COR-L47 (cell line): ENCODE measurements around the gene GNB5.

Experiments used
- DNase-seq: peaks from one replicate; lab custom pipeline; 2025; lab: John Stamatoyannopoulos, UW

The GNB5 gene

DNA sequence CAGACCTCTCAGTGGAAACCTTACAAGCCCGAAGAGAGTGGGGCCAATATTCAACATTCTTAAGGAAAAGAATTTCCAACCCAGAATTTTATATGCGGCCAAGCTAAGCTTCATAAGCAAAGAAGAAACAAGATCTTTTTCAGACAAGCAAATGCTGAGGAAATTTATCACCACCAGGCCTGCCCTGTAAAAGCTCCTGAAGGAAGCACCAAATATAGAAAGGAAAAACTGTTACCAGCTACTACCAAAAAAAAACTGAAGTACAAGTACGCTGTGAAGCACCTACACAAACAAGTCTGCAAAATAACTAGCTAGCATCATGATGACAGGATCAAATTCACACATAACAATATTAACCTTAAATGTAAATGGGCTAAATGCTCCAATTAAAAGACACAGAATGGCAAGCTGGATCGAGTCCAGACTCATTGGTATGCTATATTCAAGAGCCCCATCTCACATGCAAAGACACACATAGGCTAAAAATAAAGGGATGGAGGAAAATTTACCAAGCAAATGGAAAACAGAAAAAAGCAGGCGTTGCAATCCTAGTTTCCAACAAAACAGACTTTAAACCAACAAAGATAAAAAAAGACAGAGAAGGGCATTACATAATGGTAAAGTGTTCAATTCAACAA lies 25.6 kb downstream of the GNB5 start:
- DNase-seq = peak; percentile 46

DNA sequence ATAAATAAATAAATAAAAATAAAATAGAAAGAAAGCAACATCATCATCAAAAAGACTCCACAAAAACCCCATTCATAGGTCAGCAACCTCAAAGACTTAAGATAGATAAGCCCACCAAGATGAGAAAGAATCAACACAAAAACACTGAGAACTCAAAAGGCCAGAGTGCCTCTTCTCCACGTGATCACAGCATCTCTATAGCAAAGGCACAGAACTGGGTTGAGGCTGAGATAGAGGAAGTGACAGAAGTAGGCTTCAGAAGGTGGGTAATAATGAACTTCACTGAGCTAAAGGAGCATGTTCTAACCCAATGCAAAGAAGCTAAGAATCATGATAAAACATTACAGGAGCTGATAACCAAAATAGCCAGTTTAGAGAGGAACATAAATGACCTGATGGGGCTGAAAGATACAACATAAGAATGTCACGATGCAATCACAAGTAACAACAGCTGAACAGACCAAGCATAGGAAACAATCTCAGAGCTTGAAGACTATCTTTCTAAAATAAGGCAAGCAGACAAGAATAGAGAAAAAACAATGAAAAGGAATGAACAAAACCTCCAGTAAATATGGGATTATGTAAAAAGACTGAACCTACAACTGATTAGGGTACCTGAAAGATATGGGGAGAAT lies 26.4 kb downstream of the GNB5 start:
- DNase-seq = no peak

DNA sequence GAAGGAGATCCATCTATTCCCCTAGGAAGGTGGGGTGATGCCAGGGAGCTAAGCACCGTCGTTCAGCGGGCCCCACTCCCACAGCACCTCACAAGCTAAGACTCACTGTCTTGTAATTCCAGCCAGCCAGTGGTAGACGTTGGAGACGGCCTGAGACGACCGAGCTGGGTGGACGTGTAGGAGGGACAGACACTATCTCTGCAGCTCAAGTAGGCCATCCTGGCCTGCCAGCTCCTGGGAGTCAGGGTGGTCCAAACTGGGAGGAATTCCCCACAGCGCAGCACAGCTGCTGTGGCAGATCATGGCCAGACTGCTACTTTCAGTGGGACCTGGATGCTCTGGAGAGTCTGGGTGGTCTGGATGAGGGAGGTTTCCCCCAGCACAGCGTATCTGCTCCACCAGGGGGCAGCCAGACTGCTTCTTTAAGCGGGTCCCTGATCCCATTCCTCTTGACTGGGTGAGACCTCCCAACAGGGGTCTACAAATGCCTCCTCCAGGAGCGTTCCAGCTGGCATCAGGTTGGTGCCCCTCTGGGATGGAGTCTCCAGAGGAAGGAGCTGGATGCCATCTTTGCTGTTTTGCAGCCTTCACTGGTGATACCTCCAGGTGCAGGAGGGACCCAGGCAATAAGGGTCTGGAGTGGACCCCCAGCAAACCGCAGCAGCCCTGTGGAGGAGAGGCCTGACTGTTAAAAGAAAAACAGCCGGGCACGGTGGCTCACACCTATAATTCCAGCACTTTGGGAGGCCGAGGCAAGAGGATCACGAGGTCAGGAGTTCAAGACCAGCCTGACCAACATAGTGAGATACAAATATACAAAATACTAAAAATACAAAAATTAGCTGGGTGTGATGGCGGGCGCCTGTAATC lies 27.6 kb downstream of the GNB5 start:
- DNase-seq = no peak

DNA sequence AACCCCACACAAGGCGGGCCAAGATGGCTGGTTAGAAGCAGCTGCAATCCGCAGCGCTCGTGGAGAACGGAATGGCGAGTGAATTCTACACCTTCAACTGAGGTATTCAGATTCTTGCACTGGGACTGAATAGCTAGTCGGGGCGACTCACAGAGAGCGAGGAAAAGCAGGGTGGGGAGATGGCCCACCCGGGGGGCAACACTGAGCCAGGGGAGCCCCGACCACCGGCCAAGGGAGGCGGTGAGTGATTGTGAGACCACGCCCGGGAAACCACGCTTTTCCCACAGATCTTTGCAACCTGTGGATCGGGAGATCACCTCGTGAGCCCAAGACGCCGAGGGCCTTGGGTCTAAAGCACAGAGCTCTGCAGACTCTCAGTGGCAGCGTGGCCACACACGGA lies 28.3 kb downstream of the GNB5 start:
- DNase-seq = no peak

DNA sequence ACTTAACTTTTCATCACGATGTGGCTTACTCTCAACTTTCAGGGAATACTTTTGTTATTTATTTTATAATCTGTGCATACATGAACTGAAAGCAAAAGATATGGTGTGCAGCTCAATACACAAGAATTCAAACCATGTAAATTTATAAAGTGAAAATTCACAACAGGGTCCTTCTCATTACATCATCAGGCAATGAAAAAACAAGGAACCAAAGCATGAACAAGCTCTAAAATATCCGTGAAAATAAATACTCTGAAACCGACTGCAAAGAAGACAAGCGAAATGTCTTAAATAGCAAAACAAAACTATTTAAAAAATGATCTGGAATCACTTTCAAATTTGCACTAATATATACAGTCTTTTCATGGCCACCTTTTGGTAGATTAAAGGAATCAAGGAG lies 28.9 kb downstream of the GNB5 start:
- no peak for DNase-seq

DNA sequence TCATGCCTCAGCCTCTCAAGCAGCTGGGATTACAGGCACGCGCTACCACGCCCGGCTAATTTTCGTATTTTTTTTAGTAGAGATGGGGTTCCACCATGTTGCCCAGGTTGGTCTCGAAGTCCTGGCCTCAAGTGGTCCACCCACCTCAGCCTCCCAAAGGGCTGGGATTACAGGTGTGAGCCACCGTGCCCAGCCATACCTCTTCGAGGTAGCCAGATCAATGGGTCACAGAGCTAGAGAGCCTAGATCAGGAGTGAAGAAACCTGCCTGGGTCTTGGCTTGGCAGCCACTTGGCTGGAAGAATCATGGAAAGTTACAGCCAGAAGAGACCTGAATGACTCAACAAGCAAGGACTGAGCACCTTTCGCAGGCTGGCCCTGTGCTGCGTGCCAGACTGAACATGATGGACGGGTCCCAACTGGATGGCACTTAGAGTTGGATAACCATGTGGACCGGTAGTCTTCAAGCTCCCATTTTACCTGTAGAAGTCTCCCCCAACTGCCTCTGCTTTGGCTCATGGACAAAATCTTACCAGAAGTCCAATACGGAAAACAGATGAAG lies 29.7 kb downstream of the GNB5 start:
- no peak for DNase-seq

DNA sequence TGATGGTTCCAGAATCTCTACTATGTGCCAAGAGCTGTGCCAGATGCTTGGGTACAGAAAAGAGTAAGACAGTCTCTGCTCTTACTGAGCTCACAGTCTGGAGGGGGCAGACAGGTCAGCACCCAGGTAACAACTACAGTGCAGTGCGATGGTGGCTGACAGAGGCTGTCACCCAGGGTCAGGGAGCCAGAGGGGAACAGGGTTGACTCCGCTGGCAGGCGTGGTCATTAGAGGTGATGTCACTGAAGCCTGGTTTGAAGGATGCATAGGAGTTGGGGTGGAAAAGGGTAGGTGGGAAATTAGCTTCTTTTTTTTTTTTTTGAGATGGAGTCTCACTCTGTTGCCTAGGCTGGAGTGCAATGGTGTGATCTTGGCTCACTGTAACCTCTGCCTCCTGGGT lies 31.5 kb downstream of the GNB5 start:
- no peak for DNase-seq

DNA sequence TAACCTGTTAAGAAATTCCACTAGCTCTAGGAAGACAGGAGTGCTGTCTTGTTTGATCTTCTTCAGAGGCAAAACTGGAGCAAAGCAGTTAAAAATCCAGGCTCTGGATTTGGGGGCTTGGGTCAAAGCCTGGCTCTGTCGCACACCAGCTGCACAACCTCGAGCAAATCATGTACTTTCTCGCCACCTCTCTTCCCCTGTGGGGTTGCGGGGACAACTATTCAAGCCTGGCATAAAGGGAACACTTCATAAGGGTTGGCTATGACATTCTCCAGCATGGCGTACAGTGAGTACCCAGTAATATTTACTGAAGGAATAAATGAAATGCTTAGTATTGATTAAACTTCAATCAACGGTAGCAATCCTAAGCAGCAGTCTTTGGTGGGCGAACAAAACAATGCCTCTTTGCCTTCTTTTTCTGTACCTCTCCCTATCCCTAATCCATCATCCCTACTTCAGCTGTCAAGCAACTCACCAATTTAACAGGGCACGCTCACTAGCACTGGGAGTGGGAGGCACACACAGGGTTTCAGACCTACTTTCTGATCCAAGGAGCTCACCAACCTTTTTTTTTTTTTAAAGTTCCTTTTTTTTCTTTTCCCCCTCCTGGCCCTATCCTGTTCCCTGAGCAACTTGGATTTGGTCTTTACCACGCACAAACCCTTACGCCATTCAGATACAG lies 33.0 kb downstream of the GNB5 start:
- DNase-seq = no peak

DNA sequence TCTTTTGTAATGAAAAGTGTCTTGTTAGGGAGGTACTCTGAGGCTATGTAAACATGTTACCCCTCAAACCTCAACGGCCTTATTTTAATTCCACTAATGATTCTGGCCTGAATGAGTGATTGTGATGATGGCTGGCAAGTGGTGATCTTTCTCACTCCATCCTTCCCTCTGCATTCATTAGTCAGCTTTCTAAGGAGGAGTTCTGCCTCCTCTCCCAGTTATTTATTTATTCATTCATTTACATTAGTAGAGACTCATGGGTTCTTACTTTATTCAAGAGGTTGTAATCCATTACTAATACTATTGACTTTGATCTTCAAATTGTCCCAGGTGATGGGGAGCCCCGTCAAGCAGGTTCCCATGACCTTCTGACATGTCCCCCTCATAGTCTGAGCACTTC lies 35.3 kb downstream of the GNB5 start:
- no peak for DNase-seq

DNA sequence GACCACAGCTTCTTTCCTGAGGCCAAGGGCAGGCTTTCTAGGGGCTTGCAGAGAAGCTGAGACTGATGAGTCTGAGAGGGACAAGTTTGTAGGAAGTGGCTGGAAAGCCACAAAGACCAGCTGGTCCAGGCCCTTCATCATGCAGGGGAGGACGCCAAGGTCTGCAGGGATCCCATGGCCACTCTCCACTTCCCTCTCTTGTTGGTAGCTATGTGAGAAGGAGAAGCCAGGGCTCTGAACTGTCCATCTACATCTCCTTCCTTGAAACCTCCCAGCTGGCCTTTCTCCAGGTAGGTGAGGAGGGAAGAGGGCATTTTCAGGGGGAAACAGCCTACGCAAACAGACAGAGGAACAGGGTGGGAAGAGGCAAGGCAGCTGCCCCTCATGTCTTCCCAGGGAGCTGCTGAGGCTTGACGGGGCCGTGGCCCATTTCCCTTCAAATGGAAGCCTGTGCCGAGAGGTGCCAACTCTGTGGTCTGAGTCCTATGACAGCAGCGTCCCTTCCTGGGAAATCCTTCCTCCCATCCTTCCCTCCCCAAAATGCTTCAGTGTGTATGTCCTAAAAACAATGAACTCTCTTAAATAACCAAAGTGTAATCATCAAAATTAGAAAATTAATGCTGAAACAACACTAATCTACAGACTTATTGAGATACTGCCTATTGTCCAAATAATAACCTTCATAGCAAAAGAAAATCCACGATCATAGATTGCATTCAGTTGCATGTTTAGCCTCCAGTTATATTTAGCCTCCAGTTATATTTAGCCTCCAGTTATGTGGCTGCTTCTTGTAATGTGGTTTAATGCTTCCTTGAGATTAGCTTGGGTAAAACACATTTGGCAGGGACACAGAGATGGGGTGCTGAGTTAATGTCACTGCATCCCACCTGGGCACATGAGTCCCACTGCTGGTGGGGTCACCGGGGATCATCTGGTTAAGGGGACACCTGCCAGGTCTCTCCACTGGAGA lies 36.0 kb downstream of the GNB5 start:
- no peak for DNase-seq

DNA sequence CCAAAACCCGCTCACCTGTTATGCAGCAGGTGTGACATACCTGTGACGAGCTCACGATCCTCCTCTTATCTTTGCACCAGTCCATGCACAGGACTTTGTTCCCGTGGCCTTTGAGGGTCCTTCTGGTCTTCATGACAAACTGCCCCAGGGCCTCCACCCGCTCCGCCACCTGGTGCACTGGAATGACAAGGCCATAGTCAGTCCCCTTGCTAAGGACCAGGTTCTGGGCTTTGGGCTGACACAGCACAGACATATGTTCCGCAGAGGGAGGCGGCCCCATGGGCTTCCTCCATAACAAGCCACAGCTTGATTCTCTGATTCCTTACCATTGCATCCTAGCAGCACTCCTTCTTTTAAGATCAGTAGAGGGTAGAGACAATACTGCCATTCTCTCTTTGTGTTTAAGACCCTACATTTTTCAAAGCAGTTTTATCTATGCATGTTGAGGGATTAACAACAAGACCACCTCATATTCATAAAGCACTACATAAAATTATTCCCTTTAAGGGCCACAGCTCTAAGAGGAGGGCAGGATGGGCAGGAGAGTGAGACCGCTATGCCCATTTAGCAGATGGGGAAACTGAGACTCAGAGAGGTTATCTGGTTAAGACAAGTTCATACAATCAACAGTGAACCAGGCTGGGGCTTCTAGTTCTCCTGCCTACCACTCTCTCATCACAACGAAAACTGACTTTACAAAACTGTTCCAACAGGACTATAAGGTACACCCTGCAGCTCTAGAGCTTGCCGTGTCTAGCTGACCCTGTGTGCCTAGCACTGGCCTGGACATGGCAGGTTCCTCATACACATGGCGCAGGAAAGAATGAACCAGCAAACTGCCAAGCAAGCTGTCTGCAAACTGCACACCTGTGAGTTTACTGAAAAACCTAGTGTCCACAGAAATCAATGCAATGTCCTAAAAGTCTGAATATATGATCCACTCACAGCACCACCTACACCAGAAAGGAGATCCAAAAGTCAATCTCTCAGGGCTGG lies 37.0 kb downstream of the GNB5 start:
- no peak for DNase-seq

DNA sequence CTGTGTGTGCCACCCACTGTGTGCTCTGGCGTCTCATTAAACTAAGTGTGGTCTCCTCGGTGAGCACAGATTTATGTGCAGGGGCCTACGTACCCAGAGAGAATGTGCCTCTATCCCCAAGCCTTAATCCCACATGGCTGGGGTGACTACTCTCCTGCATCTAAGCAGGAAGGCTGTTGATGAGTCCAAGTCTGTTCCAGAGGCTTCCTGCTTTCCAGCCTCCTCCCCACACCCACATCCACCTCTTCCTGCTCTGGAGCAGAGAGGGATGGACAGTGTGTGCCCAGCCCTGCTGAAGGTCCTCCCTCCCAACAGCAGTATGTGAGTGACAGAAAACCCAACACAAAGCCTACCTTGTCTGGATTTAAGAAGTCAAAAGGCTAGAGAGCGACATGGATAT lies 39.8 kb downstream of the GNB5 start:
- DNase-seq = no peak

DNA sequence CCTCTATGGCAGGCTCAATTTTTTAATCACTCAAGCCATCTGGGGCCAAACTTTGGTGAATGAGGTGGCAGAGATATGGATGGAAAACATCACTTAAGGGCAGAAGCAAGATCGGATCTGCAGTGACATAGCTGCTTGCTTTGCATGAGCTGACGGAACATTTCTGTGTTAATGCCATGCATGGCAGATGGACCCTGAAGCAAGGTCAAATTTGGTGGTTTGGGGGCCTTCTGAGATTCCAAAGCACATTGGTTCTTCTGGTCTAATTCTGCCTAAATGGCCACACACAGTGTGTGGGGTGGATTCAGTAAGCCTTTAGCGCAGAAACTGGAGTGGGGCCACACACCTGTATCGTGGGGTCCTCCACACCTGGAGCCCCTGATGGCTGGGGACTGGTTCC lies 40.3 kb downstream of the GNB5 start:
- no peak for DNase-seq

DNA sequence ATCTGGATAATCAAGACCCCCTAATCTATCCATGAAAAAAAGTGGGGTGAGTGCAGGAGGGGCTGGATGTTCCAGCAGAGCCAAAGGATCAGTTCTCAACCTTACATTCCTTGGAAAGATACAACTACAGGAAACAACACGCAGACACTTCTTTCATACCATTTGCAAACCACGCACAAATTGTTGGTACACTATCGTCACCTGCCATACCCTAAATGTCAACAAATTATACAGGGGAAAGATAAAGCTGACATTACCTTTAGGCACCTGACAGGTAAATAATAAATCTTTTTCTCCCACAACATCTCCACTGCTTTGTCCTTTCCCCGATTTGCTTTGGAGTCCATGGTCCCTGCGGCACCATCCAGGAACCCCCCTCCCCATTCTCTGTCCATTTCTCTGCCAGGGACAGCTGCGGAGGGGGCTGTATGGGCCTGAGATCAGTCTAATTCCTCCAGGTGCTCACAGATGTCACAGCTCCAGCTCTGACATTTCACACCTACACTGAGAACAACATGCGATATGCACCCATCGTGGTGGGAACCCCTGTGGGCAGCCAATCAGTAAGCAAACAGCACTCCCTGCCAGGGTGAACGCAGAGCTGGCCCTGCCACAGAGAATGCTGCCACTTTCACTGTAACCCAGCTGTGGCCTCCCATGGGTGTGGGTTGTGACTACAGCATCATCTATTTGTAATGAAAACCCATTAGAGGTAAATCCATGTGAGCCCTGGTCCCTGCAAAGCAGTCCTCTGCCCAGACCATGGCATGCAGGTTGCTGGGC lies 41.0 kb downstream of the GNB5 start:
- peak; percentile 50 for DNase-seq

DNA sequence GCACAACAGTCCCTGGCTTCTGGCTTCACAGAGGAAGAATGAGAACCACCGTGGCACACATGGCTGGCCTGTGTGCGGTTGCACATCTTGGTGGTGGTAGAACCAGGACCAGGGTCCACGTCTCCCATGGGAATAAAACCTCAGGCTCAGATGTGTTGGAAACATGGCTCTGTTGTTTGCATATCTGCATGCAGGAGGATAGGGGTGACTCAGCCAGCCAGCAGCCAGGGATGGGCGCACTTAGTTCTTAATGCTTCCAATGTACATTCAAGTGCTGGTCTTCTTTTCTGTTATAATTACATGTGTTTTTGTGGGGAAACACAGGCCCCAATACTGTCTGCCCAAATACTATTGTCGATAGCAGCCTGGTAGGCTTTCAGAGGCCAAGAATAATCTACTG lies 42.8 kb downstream of the GNB5 start:
- DNase-seq = no peak

DNA sequence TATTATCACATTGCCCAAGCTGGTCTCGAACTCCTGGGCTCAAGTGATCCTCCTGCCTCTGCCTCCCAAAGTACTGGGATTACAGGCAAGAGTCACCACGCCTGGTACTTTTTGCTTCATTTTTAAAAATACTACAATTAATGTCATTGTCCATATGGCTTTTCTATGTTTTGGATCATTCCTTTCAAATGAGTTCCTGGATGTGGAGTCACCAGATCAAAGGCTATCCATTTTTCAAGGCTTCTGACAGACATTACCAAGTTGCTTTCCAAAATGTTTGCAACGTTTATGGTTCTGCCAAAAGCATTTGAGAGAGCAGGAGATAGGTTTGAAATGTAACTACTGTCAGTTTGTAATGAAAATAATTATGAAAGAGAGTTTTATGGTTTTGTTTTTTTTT lies 44.4 kb downstream of the GNB5 start:
- DNase-seq = no peak

DNA sequence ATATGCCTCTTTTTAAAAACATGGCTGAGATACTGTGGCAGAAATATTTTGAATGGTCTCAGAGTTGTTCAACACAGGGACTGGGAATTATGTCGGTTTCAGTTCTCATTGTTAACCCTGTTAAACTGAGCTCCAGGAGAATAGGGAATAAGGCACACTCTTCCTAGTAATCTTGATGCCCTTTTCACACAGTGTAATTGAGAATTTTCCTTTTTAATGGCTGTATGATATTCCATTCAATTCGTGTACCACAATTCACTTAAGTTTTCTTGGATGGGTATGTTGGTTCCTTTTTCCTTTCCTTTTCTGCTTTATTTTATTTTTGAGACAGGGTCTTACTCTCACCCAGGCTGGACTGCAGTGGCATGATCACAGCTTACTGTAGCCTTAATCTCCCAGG lies 44.9 kb downstream of the GNB5 start:
- no peak for DNase-seq

DNA sequence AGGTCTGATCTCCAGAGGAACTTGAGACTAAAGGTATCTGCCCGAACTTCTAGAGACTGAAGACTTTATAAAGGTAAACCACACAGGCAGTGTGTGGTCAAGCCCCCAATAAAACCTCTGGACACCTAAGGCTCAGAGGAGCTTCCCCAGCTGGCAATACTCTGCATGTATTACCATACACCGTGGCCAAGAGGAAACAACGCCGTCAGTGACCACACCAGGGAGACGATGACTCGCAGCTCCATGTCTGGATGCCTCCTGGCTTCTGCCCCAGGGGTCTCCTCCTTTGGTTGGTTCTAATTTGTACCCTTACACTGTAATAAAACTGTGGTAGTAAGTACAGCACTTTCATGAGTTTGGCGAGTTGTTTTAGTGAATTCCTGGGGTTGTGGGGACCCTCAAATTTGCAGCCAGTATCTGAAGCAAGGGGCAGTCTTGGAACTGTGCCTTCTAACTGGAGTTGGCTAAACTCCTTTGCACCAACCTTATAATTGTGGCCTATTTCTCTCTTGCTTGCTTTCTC lies 46.5 kb downstream of the GNB5 start:
- DNase-seq = no peak

DNA sequence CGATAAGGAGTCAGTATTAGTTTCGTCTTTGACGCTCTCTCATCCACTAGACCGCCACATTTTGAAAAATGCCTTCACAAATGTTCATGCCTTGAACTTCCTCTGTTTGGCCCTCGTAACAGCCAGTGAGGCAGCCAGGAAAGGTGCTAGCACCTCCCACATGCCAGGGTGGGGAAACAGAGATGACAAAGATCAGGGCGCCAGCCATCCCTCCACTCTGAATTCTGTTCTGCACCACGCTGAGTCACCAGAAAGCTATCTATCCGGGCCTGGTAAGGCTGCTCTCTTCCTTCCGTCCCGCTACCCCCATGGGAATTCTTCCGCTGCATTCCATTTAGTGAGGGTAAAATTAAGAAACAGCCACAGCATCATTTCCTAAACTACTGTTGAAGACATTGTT lies 47.3 kb downstream of the GNB5 start:
- no peak for DNase-seq
